Gastroesophageal sphincter (tissue), 4 donors: ENCODE results near the gene CRB3. TPM values are rescaled to one million over a fixed set of nuclear protein-coding genes. Genes with fewer than 3 reads are reported as not detected.

Experiments
- ATAC-seq: fragments of 150-250 bp; one replicate; pipeline ENCODE4 v1.9.1; 2016; ENCODE audit warnings: mild to moderate bottlenecking, moderate library complexity
- H3K27ac ChIP-seq, 4 donors: fragments of 200-600 bp; sonication (generic) in 3 of 4; 1 replicate in 3 of 4; 2 replicates in 1 of 4; pipeline ENCODE4 v1.5.1; 2016 to 2019
- H3K27me3 ChIP-seq: fragments of 200-600 bp; sonication (generic); one replicate; pipeline ENCODE4 v1.5.1; 2019
- H3K36me3 ChIP-seq, 2 donors: fragments of 200-600 bp; sonication (generic); one replicate each; pipeline ENCODE4 v1.5.1; 2019; ENCODE audit warnings: control low read depth in 1 of 2
- H3K4me1 ChIP-seq, 3 donors: fragments of 200-600 bp; sonication (generic); 1 replicate in 2 of 3; 2 replicates in 1 of 3; pipeline ENCODE4 v1.5.1; 2016 to 2019; ENCODE audit warnings: control low read depth in 2 of 3
- H3K4me3 ChIP-seq, 2 donors: fragments of 200-600 bp; sonication (generic); one replicate each; pipeline ENCODE4 v1.5.1; 2019; ENCODE audit warnings: mild to moderate bottlenecking in 1 of 2, moderate library complexity in 1 of 2
- H3K9me3 ChIP-seq, 3 donors: fragments of 200-600 bp; sonication (generic); one replicate each; pipeline ENCODE4 v1.5.1; 2017 to 2019; ENCODE audit warnings: control low read depth in 2 of 3
- EP300 ChIP-seq: sonication (generic); formaldehyde crosslinking; IDR thresholded peaks from one replicate; pipeline ENCODE4 v1.6.1; 2017; ENCODE audit warnings: antibody characterized with exemption, mild to moderate bottlenecking
- POLR2A ChIP-seq, 2 donors: fragments of 450-650 bp; IDR thresholded peaks; one replicate each; pipeline ENCODE4 v1.6.1; 2017; ENCODE audit warnings: antibody characterized with exemption in 2 of 2, mild to moderate bottlenecking in 2 of 2, moderate library complexity in 1 of 2
- POLR2AphosphoS5 ChIP-seq: sonication (generic); formaldehyde crosslinking; IDR thresholded peaks from one replicate; pipeline ENCODE4 v1.6.1; 2017; ENCODE audit warnings: antibody characterized with exemption
- WGBS, 2 donors: methylation state at CpG; one replicate each; pipeline ENCODE4 v1.1.5; 2018; ENCODE audit warnings: low coverage in 1 of 2; 5-methylcytosine and 5-hydroxymethylcytosine counted together
- total RNA-seq, 4 donors: library from RNA; depleted of rRNA; stranded (reverse); fragments of >200 nt; gene quantifications; one replicate each; pipeline ENCODE4 v1.1.0, GENCODE V29; 2016
- TF ChIP-seq, protein P1 (sequence below), 4 experiments: fragments of 200-600 bp in 2 of 4; fragments of 450-650 bp in 2 of 4; sonication (generic) in 1 of 4; IDR thresholded peaks; one replicate each; pipeline ENCODE4 v1.5.1; 2017 to 2019; ENCODE audit warnings: antibody characterized with exemption in 4 of 4, mild to moderate bottlenecking in 2 of 4, moderate library complexity in 2 of 4

The CRB3 gene
- total RNA-seq, 4 donors from 2014 or later, result 0.85 to 6.2 (median 1.6) TPM; not detected in 1

DNA sequence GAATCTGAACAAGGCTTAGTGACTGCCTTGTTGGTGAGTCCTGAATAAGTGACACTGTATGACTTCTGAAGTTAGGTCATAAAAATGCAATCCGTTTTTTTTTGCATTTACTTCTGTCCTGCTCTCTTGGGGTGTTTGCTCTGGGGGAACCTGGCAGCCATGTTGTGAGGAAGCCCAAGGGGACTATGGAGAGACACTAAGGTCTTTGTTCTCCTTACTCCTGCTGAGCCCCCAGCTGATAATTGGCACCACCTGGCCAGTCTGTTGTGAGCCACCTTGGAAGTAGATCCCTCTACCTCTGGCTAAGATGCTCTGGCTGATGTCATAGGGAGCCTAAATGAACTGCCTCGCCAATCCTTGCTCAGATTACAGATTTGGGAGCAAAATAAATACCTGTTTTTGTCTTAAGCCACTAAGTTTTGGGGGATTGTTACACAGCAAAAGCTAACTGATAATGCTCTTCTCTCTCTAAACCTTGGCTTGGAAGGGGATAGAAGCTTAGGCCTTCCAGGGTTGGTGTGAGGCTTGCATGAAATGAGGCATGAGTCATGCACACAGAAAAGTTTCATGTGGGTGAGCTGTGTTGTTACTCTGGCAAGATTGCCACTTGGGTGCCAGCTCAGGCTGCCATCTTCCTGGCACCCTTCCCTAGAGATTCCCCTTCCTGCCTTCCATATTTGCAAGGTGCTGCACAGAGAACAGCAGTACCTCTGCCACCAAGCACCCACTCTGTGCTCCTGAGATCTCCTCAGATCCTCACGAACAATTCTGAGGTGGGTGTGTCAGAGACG, 27.9 kb downstream of the CRB3 start:
- WGBS, 2 donors, result 75% methylated on average over 1 of the region's 4 CpGs; no CpG with 5 or more reads in 1 of the 2 donors

DNA sequence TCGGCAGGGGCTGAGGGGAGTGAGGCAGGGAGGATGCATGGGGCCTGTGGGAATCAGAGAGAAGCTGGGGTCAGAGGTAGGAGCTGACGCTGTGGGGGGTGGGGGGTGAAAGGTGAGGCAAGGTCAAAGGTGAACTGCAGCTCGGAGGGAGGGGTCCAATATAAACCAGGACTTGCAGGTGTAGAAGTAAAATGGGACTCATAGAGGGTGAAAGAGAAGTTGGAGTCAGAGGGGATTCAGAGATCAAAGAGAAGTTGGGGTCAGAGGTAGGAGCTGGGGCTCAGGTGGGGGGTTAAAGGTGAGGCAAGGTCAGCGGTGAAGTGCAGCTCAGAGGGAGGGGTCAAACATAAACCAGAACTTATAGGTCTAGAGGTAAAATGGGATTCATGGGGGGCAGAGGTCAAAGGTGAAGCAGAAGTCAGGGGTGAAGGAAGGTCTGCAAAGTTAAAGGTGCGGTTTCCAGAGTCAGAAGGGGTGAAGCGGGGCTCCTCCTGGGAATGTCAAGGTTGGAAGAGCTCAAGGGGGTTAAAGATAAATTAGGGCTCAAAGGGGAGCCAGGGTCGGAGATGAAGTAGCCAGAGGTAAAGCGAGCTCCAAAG, 30.5 kb downstream of the CRB3 start:
- TF ChIP-seq POLR2AphosphoS5, result no peak
- TF ChIP-seq EP300, result no peak
- TF ChIP-seq, protein P1, sequence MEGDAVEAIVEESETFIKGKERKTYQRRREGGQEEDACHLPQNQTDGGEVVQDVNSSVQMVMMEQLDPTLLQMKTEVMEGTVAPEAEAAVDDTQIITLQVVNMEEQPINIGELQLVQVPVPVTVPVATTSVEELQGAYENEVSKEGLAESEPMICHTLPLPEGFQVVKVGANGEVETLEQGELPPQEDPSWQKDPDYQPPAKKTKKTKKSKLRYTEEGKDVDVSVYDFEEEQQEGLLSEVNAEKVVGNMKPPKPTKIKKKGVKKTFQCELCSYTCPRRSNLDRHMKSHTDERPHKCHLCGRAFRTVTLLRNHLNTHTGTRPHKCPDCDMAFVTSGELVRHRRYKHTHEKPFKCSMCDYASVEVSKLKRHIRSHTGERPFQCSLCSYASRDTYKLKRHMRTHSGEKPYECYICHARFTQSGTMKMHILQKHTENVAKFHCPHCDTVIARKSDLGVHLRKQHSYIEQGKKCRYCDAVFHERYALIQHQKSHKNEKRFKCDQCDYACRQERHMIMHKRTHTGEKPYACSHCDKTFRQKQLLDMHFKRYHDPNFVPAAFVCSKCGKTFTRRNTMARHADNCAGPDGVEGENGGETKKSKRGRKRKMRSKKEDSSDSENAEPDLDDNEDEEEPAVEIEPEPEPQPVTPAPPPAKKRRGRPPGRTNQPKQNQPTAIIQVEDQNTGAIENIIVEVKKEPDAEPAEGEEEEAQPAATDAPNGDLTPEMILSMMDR (IDR thresholded peaks at IDR 0.05), result no peak
- TF ChIP-seq POLR2A (IDR thresholded peaks at IDR 0.05), result no peak
- ATAC-seq, result no peak
- H3K27ac ChIP-seq, result no peak overlapping the region
- peaks cover 15% of the 10 kb centered on the region for H3K27me3 ChIP-seq
- H3K36me3 ChIP-seq, result no peaks in the 10 kb centered on the region
- no peak overlapping the region for H3K4me3 ChIP-seq
- WGBS, 2 donors, result 62 to 85% methylated on average over 6 to 8 of the region's 8 CpGs
- H3K4me1 ChIP-seq, result no peaks in the 10 kb centered on the region
- peaks cover 0 to 20% (median 0%) of the 10 kb centered on the region in 3 donors for H3K9me3 ChIP-seq

More for the DNA sequence above, 27.9 kb downstream of the CRB3 start:
- Histone ChIP-seq H3K36me3 (no peaks in the 10 kb centered on the region), H3K4me1 (no peaks in the 10 kb centered on the region), H3K27me3 (peaks cover 23% of the 10 kb centered on the region), H3K27ac (no peak overlapping the region), H3K9me3 (peaks cover 0 to 20% (median 0%) of the 10 kb centered on the region in 3 donors), H3K4me3 (no peak overlapping the region)
- TF ChIP-seq EP300 (no peak), POLR2A (IDR thresholded peaks at IDR 0.05) (no peak), POLR2AphosphoS5 (no peak)
- TF ChIP-seq, protein P1 (IDR thresholded peaks at IDR 0.05), result no peak
- no peak for ATAC-seq

DNA sequence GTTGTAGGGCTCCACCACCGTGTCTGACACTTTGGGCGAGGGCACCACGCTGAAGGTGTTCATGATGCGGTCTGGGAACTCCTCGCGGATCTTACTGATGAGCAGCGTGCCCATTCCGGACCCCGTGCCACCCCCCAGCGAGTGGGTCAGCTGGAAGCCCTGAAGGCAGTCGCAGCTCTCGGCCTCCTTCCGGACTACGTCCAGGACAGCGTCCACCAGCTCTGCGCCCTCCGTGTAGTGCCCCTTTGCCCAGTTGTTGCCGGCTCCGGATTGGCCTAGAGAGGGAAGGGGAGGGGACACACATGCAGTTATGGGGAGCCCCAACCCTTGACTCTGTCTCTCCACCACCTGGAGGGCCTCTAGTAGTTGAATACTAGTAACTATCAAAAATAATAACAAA, 31.9 kb downstream of the CRB3 start:
- H3K4me1 ChIP-seq, result no peaks in the 10 kb centered on the region
- H3K36me3 ChIP-seq, result no peaks in the 10 kb centered on the region
- no peak for ATAC-seq
- WGBS, 2 donors, result 88% methylated on average over 3 of the region's 19 CpGs; no CpG with 5 or more reads in 1 of the 2 donors
- no peak overlapping the region for H3K4me3 ChIP-seq
- peaks cover 29% of the 10 kb centered on the region for H3K27me3 ChIP-seq
- H3K9me3 ChIP-seq, result peaks cover 0 to 18% (median 0%) of the 10 kb centered on the region in 3 donors
- no peak overlapping the region for H3K27ac ChIP-seq
- TF ChIP-seq EP300 (no peak), POLR2A (IDR thresholded peaks at IDR 0.05) (no peak), POLR2AphosphoS5 (no peak)
- TF ChIP-seq, protein P1 (IDR thresholded peaks at IDR 0.05), result no peak

DNA sequence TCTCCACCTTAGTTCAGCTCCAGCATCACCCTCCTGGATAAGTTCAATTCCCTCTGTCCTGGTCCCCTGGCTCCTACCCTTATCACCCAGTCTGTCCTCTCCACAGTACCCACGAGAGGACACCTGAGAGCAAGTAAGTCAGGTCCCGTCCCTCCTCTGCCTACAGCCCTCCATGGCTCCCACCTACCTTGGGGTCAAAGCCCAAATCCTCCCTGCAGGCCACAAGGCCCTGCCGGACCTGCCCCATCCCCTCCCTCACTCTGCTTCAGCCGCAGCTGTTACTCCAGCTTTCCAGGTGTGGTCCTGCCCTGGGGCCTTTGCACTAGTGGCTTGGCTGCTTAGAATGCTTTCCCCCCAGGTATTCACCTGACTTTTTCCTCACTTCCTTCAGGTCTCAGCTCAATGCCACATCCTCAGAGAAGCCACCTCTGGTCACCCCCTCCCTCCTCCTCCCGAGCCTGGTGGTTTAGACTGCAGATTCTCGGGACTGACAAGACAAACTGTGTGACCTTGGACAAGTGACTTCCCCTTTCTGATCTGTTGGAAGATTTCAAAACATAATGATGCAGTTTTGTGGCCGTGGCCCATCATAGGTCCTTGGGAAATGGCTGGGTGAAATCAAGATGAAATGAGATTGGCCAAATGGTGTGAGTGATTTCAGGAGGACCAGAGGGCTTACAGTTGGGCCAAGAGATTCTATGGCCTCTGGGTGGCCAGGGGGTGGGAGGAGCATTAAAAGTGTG, 34.4 kb downstream of the CRB3 start:
- 63 to 100% methylated on average over 4 of the region's 7 CpGs for WGBS, 2 donors

More for the DNA sequence above, 34.4 kb downstream of the CRB3 start:
- Histone ChIP-seq H3K4me1 (peaks cover 0 to 12% (median 6%) of the 10 kb centered on the region in 3 donors), H3K9me3 (no peaks in the 10 kb centered on the region), H3K36me3 (no peaks in the 10 kb centered on the region), H3K27ac (no peak overlapping the region), H3K4me3 (no peak overlapping the region), H3K27me3 (peaks cover 54% of the 10 kb centered on the region)
- ATAC-seq, result no peak
- TF ChIP-seq POLR2A (IDR thresholded peaks at IDR 0.05), result no peak
- no peak for TF ChIP-seq POLR2AphosphoS5
- TF ChIP-seq EP300, result no peak
- TF ChIP-seq, protein P1 (IDR thresholded peaks at IDR 0.05), result no peak
